Suppressor macrophage treated with lipopolysaccharide for 4 hours (primary cell): Measurements from ENCODE around the gene PFKFB3.
A peak's percentile ranks its signal among the peaks of the same experiment; 100 is the strongest.
"Not testable (repeated sequence)": the region's sequence is repeated elsewhere in the genome, so short reads cannot be mapped to it uniquely, and the experiment has no call there.

Experiments used
- DNase-seq: peaks from one replicate; pipeline ENCODE4 v3.0.0-alpha.2; 2020

PFKFB3 gene

DNA sequence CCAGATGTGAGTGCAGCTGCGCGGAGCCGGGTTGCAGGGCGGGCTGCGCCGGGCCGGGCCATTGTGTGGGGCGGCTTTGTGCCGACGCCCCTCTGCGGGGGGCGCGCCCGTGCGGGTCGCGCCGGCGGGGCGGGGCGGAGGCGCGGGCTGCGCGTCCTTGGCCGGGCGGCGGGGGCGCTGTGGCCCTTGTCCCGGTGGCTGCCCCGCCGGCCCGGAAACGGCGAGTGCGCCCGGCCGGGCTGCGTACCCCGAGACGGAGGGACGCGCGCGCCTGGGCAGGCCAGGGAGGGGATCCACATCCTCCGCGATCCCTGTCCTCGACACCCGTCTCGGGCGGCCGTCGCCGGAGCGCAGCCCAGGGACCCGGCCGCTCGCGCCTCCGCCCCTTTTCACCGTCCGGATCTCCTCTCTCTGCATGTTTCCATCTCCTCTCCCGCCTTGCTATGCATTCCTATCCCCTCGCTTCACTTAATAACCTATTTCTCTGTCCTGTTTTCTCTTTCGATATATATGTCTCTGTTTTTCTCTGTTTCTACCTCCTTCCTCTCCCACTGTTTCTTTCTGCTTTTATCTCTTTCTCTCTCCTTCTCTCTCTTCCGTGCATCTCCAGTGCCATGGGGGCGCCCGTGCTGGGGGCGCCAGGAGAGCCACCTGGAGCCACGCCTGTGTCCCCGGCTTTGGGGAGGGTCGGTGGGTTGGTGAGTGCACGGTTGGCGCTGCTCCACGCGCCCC lies 765 bp downstream of the PFKFB3 start:
- peak; percentile 78 for DNase-seq

DNA sequence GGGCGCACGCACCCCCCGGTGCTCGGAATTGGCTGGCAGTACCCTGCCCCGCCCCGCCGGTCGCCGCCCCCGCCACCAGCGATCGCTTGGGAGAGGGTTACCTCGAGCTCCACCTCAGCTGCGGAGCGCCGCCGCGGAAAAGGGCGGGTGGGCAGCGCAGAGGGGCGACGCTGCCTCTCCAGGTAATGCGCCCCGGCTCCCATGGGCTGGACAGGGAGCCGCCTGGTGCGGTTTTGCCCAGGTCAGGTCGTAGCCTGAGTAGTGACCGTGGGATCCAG lies 1.3 kb downstream of the PFKFB3 start:
- peak; percentile 67 for DNase-seq

DNA sequence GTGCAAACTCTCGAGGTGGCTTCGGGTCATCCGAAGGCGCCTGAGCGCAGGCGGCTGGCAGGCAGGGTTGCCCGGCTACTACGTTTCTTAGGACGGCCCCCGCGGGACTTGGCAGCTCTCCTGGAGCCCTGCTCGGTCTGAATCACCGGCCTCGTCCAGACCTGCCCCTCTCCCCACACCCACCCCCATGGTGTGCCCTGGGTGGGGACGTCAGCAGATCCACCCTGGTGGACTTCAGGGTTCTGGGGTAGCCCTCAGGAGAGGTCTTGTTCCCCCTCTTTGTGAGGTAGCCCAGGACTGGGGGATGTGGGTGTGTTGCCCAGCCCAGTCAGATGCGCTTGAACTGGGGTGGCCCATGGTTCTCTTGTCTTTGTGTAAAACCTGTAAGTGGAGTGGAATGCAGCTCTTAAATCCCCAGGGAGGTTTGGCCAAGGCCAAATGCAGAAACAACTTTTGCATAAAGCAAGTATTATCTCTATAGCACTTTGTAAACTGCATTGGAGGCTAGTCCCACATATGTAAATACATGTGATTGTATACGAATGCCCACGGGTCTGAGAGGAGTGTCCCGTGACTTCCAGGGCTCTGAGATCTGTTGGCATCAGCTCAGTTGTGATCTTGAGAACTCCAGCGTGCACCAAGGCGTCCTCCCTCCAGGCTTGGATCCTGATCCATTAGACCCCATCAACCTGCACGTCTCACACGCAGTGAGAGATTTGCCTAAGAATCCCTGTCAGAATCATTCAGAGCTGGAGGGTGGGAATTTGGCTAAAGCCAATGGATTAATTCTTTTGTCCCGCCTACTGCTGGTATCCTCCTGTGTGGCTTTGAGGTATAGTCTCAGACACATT lies 1.8 kb downstream of the PFKFB3 start:
- DNase-seq, result peak; percentile 63

DNA sequence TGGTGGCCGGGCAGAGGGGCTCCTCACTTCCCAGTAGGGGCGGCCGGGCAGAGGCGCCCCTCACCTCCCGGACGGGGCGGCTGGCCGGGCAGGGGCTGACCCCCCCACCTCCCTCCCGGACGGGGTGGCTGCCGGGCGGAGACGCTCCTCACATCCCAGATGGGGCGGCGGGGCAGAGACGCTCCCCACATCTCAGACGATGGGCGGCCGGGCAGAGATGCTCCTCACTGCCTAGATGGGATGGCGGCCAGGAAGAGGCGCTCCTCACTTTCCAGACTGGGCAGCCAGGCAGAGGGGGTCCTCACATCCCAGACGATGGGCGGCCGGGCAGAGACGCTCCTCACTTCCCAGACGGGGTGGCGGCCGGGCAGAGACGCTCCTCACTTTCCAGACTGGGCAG lies 3.8 kb downstream of the PFKFB3 start:
- DNase-seq, result not testable (repeated sequence)

DNA sequence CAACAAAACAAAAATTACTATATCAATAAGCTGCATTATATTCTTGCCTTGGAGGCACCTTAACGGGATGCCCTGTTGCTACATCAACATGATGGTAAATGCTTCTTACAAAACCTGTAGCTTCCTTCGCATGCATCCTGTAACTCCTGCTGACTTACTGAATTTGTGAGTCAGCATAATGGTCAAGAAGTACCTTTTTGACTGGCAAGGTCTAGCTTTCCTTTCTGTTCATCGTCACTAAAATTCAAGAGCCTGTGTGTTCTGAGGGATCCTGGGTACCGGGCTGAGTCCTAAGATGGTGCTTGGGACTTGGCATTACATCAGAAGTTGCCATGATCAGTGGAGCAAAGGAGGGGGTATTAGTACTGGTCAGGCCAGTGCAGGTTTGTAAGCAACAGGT lies 4.9 kb downstream of the PFKFB3 start:
- DNase-seq, result peak; percentile 46

DNA sequence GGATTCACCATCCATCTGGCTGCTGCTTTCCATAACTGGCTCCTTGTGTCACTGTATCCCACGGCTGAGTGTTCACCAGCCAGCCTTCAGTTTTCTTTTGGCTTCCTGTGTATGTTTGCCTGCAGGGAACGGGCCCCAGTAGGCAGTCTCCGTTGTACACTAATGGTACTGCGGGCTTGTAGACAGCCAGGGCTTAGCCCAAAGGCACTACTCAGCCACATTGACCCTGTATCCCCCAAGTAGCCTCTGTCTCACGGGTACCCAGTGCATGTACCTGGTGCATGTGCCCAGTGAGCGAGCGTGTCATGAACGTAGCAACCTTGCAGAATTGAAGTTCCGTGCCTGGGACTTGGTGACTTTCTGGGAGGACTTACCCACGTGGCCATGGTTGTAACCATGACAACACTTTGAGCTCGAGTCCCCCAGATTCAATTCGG lies 6.1 kb downstream of the PFKFB3 start:
- DNase-seq, result peak; percentile 45

DNA sequence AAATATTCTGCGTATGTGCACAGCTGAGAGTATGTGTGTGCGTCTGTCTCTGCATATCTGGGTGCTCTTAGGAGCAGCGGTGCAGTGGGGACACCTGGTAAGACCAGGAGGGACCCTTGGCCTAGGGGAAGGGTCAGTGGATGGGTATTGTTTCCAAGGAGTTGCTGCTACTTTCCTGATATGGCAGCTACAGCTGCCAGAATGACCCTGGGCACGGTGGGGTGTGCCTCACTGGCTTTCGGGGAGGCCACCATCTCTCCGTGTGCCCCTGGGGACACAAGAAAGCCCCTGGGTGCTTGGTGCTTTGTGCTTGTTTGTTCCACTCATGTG lies 8.6 kb downstream of the PFKFB3 start:
- DNase-seq, result peak; percentile 31

DNA sequence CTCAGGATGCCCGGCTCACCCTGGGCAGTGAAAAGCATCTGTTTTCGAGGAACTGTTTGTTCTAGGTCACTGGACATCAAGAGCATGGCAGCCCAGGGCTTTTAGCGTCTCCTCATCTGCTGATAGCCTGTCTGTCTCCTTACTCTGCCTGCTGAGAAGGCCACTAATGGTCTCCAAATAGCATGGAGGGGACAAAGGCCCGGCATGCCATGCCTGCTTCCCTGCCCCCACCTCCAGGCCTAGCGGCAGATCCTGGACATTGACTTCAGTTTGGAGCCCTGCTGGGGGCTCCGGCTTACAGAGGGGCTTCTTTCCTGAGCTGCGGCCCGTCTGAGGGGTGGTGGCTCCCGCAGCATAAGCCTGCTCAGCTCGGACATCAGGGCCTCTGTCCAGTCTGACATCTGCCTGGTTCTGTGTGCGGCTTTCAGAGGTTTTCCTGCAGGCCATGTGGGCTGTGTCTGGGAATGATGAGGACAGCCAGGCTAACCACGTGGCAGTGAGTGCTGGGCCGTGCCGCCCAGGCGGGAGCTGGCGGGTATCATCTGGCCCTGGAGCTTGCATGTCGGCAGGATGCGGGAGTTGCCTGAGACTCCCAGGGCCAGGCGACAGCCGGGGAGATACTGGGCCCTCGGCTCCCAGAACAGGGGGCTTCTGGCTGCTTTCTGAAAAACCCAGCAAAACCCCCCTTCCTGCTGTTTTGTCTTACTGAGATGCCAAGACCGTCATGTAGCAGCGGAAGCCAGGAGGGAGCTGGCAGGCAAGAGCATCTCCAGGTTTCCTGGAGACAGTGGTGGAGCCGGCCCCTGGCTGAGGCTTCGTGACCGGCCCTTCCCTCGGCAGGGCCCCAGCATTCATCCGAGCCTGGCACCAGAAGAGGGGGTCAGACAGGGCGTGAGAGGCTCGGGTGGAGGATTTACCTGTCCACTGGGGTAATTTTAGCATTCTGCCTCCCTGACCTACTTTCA lies 9.2 kb downstream of the PFKFB3 start:
- DNase-seq, result peak; percentile 21

DNA sequence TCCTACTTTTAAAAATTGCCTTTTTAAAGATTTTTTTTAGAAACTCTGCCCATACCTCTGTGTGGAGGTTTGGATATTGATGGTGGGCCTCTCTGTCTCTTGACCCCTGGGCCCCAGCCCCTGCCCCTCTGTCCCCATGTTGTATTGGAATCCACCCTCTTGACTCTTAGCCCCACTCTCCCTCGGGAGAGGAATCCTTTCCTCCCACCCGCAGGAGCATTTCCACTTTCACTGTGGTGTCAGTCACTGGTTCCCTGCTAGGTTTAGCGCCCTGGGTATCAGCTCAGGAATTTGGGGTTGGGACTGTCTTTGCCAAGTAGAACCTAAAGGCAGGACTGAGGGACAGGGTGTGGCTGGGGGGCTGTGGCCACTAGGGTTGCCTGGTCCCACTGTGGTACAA lies 10.1 kb downstream of the PFKFB3 start:
- peak; percentile 23 for DNase-seq

DNA sequence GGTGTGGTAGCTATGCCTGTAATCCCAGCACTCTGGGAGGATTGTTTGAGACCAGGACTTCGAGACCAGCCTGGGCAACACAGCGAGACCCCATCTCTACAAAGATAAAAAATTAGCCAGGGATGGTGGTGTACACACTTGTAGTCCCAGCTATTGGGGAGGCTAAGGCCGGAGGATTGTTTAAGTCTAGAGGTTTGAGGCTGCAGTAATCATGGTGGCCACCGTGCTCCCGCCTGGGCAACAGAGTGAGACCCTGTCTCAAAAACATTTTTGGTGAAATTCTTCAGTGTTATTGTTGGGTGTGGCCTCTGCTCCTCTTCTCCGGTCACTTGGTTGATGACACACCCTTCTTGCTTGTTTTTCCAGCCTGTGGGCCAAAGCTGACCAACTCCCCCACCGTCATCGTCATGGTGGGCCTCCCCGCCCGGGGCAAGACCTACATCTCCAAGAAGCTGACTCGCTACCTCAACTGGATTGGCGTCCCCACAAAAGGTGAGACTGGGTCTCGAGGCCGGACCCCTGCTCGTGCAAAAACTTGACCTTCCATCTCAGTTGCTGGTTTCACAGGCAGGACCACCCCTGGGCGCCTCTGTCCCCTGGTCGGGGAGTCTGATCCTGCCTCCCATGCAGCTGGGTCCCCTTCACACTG lies 10.6 kb downstream of the PFKFB3 start:
- no peak for DNase-seq

DNA sequence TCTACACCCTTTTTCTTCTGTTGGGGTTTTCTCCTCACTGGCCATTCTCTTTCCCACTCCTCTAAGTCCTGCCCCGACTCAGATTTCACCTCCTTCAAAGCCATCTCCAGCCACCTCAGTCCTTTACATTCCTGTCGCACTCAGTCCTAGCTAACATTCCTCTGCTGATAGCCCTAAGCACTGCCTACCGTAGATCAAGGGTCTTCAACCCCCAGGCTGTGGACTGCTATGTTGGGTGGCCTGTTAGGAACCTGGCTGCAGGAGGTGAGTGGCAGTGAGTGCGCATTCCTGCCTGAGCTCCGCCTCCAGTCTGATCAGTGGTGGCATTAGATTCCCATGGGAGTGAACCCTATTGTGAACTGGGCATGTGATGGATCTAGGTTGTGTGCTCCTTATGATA lies 11.2 kb downstream of the PFKFB3 start:
- DNase-seq, result no peak

DNA sequence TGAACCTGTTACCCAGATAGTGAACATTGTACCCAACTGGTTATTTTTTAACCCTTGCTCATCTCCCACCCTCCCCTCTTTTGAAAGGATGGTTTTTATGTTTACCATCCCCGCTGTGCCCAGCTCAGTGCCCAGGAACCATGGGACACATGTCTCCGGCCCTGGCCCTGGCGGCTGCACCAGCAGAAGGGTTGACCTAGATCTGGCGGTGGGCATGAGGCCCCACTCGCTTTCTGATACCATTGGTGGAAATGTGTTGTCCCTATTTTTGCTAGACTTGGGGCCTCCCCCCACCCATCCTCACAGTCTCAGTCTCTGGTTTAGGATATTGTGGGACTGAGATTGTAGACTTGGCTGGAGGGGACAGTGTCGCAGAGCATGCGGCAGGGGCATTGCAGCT lies 11.9 kb downstream of the PFKFB3 start:
- no peak for DNase-seq

DNA sequence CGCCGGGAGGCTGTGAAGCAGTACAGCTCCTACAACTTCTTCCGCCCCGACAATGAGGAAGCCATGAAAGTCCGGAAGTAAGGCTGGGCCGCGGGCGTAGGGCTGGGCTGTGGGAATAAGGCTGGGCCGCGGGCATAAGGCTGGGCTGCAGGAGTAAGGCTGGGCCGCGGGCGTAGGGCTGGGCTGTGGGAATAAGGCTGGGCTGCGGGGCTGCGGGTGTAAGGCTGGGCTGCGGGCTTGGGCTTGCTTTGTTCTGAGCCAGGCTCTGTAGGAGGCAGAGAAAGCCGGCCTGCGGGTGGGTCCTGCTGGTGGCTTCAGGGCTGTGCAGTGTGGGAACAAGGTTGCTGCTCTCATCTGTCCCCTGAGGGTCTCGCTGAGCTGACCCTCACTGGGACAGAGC lies 12.5 kb downstream of the PFKFB3 start:
- no peak for DNase-seq

DNA sequence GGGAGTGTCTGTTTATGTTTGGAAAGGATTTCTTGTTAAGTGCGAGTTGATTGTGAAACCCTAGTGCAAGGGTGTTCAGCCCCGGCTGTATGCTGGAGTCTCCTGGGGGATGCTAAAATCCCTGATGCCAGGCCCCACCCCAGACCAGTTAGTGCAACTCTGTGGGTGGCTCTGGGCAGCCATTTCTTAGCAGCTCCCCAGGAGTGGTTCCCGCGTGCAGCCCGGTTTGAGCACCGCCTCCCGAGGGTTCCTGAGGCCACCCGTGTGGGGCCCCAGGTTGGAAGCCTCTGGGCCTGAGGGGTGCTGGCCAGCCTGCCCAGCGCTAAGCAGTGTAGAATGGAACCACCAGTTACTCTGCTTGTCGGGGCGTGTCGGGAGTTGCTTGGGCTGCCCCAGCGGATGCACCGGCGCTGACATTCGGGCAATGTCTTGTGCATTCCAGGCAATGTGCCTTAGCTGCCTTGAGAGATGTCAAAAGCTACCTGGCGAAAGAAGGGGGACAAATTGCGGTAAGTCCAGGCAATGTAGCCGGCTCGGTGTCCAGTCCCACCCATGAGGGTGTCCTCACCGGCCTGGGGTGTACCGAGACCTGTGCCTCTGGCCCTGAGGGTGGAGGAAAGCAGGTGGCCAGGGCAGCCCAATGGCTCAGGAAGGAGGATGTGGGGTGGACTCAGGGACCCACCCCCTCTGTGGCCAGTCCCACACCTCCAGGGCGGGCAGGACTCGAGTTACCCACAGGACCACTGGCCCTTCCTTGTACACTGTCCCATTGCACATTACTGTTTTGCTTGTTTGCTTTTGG lies 13.2 kb downstream of the PFKFB3 start:
- DNase-seq, result no peak

DNA sequence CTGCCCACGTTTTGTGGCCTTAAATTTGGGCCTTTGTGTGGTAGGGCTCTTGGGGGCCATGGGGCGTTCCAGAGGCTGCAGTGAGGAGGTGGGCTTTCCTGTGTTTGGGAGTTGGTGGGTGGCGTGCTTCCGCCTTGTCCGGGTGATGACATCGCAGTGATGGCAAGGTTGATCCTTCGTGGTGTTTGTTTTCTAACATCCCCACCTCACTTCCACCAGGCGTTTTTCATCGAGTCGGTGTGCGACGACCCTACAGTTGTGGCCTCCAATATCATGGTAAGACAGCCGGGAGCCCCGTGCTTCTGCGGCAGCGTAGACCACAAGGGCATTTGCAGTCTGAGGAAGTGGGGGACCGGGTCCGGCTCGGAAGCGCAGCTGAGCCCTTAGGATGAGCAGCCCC lies 14.2 kb downstream of the PFKFB3 start:
- no peak for DNase-seq

DNA sequence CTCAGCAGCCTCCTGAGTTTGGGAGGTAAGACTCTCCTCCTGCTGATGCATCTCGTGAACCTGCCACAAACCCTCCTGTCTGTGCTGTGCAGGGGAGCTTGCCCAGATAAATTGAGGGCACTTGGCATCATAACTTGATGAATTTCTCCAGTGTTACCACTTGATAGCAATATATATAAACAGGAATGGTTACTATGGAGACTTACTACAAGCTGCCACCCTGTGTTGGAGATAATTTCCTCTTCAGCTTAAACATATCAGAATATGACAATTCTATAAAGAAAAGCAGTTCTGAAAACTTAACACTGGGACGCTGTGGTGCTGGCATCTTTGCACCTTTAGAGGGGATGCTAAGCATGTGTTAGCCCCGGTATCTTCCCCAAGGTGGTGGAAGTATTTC lies 14.9 kb downstream of the PFKFB3 start:
- no peak for DNase-seq

DNA sequence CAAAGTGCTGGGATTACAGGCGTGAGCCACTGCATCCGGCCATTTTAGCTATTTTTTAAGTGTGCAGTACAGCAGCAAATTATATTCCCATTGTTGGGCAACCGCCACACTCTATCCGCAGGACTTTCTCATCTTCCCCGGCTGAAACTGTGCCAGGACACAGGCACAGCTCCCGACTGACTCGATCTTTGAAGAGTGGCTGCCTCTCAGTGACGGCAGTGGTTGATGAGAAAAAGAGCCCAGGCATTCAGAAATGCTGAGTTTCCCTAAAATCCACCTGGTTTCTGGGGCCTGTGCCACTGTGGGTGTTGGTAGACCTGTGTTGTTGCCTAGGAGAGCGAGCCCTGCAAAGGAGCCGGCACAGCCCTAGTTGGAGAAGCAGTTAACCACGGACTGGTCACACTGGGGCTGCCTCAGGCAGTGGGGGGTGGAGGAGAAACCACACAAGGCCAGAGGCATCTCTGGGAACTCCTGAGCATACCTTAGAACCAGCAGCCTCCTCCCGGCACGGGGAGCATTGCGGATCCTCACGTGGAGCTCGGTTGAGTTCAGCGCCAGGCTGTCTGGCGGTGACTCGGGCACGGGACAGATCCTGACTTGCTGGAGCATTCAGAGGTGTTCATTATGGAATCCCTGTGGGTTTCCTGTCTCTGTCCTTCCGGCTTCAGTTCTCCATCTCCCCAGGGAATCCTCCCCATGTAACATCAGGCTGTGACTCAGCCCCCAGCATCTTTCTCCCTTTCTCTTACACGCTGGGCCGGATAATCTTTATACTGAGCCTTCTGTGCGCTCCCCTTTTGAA lies 16.2 kb downstream of the PFKFB3 start:
- no peak for DNase-seq

DNA sequence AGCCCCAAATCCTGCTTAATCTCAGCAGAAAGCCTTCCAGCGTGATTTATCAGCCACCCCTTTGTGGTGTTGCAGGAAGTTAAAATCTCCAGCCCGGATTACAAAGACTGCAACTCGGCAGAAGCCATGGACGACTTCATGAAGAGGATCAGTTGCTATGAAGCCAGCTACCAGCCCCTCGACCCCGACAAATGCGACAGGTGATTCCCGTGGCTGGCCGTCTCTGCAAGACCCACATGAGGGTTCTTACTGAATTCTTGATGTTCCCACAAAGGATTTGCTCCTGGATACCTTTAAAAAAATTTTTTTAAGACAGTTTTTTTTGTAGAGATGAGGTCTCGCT lies 16.7 kb downstream of the PFKFB3 start:
- DNase-seq, result no peak

DNA sequence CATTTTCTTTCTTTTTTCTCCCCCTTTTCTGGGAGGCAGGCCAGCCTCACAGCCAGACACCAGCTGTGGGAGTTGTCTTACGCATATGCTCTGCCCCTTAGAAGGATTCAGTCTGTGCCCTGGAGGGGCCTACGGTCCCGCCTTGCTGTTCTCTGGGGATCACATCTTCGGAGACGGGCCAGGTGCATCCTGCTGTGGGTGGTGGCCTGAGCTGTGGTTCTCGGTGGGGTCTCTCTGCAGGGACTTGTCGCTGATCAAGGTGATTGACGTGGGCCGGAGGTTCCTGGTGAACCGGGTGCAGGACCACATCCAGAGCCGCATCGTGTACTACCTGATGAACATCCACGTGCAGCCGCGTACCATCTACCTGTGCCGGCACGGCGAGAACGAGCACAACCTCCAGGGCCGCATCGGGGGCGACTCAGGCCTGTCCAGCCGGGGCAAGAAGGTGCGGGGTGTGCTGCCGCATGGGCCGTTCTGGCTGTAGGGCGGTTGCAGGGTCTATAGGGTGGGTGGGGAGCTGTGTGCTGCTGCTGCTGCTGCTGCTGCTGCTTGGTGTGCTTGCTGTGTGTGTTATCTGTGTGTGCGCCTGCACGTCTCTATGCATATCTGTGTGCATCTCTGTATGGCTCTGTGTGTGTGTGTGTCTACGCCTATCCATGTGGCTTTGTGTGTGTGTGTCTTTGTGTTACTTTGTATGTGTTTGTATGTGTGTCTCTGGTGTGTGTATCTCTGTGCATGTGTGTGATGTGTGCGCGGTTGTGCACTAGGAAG lies 17.9 kb downstream of the PFKFB3 start:
- no peak for DNase-seq

DNA sequence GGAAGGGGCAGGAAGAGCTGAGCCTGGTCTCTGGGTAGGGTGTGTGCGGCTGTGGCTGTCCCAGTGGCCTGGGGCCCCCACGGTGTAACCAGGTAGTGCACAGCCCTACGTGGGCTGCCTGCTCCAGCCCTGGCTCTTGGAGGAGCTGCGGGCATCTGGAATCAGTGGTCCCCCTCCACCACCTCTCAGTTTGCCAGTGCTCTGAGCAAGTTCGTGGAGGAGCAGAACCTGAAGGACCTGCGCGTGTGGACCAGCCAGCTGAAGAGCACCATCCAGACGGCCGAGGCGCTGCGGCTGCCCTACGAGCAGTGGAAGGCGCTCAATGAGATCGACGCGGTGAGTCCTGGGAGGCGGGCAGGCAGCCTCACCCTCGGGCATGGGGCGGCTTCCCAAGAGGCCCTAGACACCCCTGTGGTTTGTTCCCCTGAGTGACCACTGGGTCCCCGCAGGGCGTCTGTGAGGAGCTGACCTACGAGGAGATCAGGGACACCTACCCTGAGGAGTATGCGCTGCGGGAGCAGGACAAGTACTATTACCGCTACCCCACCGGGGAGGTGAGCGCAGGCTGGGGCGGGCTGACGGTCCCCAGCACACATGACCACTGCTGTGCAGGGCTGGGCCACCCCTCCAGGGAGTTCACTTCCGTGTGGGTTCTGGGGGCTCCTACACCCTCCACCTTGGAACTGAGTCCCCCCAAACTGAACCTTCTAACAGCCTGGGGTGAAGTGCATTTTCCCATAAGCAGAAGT lies 18.6 kb downstream of the PFKFB3 start:
- no peak for DNase-seq
